ENCODE measurements around the gene GPC5.

GRCh38 chr13:91609353-91609752, 210.9 kb downstream of the GPC5 start:
- no peak for TF ChIP-seq CTCF (conservative IDR thresholded peaks at IDR 0.05; ENCODE audit: low read depth, low read length)
- no peak for TF ChIP-seq EZH2 (IDR thresholded peaks at IDR 0.05; ENCODE audit: borderline replicate concordance, low read depth, low read length, poor library complexity, severe bottlenecking)

Measured in A673 (cell line).